Limb (tissue), 2 donors: ENCODE data around the gene NTM.
"Not testable (repeated sequence)": the region's sequence is repeated elsewhere in the genome, so short reads cannot be mapped to it uniquely, and the experiment has no call there.

Source experiments
- DNase-seq, 2 donors: peaks; one replicate each; pipeline ENCODE4 v3.0.0-alpha.2; 2016; ENCODE audit errors: extremely low spot score in 2 of 2

The NTM gene

DNA sequence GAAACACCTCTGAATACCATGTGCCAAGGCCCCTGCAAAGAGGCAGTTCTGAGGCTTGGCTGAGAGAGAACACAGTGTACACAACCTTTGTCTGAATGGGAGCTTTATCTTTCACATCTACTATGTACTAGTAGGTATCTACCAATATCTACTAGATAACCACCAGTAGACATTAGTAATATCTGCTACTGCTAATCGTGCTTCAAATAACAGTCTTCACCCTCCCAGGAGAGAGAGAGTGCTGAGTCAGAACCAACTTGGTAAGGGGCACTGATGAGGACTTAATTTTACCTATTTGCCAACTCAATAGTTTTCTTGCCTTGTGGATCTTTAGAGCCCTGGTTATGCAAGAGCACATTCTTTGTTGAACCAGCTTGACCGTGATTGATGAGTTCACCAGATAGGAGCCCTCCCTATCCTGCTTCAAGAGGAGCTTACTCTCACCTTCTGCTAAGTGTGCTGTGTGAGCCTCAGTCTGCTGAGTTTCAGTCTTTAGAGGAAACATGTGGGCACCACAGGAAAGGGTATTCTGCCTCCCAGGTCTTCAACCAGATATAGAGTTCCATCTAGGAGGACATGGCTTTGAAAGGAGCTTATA lies 967.5 kb downstream of the NTM start:
- no peak for DNase-seq

DNA sequence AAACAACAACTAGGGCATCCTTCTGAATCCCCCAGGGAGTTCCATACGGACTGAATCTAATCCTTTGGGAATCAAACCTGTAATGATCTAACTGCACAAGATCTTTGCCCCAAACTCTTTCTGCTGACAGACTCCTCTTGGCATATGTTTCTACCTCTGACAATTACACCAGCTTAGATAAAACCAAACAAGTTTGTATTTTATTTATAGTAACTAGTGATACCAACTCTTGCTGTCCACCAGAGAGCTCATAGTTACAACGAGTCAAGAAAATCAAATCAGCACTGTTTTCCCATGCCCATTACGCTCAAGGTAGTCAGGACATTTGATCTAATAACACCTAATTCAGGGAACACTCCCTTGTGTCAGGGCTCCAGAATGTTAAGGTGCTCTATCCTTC lies 972.0 kb downstream of the NTM start:
- DNase-seq = no peak

- DNase-seq = peak in 1 of 2 donors; percentile 34
Observed at GRCh38 chr11:132343445-132344175, 973.2 kb downstream of the NTM start.

DNA sequence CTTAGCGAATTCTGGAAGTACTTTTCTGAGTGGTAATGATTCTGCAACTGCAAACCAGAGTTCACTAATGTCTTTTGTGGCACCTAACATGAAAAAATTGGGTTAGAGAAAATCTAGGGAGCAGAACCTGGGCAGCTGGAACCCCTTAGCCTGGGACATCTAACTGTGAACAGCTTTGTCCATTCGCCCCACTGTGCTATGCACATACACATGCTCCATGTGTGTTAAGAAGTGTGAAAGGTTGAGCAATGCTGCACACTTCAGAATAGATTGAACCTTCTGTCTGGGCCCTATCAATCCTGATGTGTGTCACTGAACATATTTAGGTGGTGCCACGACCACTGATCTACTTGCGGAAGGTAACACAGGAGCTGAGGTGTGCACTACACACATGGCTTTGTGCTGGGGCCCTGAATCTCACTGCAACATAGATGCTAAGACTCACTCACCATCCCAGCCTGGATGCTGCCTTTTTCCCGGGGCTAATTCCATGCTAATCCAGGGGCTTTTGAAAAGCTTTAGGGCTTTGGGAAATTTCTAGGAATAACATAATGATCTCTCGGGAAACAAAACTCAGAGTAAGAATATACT lies 976.2 kb downstream of the NTM start:
- no peak for DNase-seq

DNA sequence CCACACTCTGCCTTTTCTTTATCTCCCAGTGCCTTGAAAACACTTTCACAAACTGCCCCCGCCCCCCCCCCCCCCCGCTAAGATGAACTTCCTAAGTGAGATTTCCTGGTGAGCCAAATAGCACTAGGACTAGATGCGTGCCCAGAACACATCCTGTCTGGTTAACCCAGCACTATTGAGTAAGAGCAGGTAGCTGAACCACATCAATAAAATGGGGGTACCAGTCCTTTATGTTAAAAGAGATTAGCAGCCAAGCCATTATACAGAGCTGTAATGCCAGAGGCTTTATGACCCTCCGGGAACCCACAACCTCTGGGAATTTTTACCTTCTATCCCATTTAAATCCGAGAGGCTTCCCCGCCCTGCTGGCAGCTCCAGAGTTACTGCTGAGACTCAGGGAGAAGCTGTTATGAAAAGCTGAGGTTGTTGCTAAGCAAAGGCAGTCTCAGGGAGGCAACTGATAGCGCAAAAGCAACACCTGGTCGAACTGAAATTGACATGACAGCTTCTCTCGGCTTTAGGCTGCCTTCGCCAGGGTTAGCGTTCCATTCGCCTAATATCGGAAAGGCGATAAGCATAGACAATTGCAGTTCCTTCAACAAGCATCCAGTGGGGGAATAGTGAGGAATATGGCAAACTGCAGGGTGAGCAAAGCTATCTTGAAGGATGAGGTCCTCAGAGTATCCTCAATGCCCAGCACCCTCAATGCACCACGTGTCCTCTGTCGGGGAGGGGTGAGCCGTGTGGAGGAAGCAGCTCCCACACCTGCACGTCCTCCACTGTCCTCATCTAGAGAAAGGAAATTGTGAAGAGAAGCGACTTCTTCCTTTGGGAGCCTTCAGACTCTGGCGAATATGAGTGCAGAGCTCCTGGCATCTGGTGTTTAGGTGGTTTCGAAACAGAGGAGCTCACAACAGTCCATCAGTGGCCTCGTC lies 977.0 kb downstream of the NTM start:
- no peak for DNase-seq

- no peak for DNase-seq
Observed at GRCh38 chr11:132349811-132350733, 979.7 kb downstream of the NTM start.

GRCh38 chr11:132351050-132351449 lies 980.6 kb downstream of the NTM start:
- DNase-seq = no peak

DNA sequence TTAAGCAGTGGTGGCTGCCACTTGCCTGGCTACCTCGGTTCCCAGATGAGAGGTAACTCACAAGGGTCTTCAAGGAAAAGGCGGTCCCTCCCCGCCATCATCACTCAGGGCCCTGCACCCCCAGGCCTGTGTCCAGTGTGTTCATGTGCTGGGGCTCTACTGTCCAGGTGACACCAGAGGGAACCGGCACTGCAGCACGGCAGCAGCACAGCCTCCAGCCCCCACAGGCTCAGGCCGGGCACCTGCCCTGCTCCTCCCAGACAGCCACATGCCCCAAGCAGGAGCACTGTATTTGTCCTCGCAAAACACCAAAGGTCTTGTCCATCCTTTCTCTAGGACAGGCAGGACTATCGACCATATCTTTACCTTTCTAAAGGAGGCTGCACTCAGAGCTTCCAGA lies 982.1 kb downstream of the NTM start:
- no peak for DNase-seq

- no peak for DNase-seq
Observed at GRCh38 chr11:132353255-132353654, 982.8 kb downstream of the NTM start.

- no peak for DNase-seq
Observed at GRCh38 chr11:132357811-132358572, 987.6 kb downstream of the NTM start.

DNA sequence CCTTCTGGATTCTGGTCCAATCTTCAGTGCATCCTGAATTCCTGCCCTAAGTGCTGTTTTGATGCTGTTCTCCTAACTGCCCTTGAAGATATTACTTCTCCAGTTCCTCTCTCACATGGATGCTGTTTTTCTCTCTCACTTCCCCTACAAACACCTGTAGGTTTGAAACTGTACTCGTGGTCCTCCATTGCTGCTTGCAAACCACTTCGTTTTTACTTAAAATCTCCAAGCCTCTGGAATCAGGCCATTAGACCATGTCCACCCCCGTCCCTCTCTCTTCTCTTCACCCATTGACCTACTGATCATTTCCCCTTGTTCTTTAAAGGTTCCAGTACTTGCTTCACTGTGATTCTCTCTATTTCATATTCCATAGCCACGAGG lies 988.1 kb downstream of the NTM start:
- no peak for DNase-seq

GRCh38 chr11:132361011-132361550 lies 990.7 kb downstream of the NTM start:
- no peak for DNase-seq

DNA sequence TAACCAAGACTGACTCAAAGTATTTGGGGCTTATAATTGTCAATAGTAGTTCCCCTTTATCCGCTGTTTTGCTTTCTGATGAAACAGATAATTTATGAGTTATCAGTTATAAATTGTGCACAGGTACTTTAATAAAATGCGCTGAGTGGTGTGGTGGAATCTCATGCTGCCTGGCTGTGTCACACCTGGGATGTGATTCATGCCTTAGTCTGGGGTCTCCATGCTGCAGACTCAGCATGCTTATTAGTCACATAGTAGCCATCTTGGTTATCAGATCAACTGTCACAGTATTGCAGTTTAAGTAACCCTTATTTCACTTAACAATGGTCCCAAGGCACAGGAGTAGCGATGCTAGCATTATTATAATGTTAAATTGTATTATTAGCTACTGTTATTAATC lies 995.2 kb downstream of the NTM start:
- no peak for DNase-seq

DNA sequence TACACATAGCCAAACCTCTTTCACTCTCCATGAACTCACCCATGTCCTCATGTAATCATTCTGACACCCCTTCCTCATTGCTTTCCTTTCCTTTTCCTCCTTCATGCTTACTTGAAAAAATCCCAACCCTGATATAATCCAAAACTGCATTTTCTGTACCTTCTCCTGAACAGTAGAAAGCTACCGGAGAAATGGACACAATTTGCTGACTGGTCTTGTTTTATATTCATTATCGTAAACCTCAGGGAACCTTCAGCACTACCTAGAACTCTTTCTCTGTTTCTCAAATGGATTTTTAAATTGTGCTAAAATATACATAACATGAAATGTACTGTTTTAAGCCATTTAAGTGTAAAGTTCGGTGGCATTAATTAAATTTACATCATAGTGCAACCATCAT lies 996.9 kb downstream of the NTM start:
- no peak for DNase-seq

DNA sequence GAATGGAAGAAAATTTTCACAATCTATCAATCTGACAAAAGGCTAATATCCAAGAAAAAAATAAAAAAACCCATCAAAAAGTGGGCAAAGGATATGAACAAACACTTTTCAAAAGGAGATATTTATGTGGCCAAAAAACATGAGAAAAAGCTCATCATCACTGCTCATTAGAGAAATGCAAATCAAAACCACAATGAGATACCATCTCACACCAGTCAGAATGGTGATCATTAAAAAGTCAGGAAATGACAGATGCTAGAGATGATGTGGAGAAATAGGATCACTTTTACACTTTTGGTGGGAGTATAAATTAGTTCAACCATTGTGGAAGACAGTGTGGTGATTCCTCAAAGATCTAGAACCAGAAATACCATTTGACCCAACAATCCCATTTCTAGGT lies 999.7 kb downstream of the NTM start:
- DNase-seq = not testable (repeated sequence)

- DNase-seq = no peak
Observed at GRCh38 chr11:132373405-132374143, 1003.2 kb downstream of the NTM start.

GRCh38 chr11:132379540-132379939 lies 1009.1 kb downstream of the NTM start:
- DNase-seq = no peak
